Ovary (tissue), 3 donors: ENCODE measurements around the gene OR8B12.

Experiments
- EP300 ChIP-seq: sonication (generic); formaldehyde crosslinking; IDR thresholded peaks from one replicate; pipeline ENCODE4 v1.6.1; 2017; ENCODE audit warnings: antibody characterized with exemption
- POLR2A ChIP-seq: fragments of 450-650 bp; IDR thresholded peaks from one replicate; pipeline ENCODE4 v1.6.1; 2017; ENCODE audit warnings: antibody characterized with exemption, mild to moderate bottlenecking, moderate library complexity
- TF ChIP-seq, protein P1 (sequence below), 3 donors: fragments of 450-650 bp in 2 of 3; fragments of 200-600 bp in 1 of 3; IDR thresholded peaks; one replicate each; pipeline versions ENCODE4 v1.5.1 to v1.8.0; 2016 to 2022; ENCODE audit warnings: antibody characterized with exemption in 3 of 3, mild to moderate bottlenecking in 1 of 3
- donor health status: DM: no; HTN: no; CAD: no.

DNA sequence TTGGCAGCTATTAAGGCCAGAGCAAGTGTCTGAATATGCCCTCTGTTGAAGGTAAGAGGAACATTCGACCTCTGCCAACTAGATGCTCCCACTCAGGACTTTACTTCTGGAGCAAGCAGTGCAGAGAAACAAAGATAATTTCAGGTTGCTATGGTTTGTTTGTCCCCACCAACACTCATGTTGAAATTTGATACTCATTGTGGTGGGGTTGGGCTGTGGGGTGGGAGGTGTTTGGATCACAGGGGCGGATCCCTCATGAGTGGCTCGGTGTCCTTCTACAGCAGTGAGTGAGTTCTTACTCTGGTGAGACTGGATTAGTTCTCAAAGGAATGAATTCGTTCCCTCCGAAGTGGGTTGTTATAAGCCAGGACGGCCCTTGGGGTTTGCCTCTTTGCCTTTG is 38.4 kb upstream of the OR8B12 start:
- TF ChIP-seq, protein P1, sequence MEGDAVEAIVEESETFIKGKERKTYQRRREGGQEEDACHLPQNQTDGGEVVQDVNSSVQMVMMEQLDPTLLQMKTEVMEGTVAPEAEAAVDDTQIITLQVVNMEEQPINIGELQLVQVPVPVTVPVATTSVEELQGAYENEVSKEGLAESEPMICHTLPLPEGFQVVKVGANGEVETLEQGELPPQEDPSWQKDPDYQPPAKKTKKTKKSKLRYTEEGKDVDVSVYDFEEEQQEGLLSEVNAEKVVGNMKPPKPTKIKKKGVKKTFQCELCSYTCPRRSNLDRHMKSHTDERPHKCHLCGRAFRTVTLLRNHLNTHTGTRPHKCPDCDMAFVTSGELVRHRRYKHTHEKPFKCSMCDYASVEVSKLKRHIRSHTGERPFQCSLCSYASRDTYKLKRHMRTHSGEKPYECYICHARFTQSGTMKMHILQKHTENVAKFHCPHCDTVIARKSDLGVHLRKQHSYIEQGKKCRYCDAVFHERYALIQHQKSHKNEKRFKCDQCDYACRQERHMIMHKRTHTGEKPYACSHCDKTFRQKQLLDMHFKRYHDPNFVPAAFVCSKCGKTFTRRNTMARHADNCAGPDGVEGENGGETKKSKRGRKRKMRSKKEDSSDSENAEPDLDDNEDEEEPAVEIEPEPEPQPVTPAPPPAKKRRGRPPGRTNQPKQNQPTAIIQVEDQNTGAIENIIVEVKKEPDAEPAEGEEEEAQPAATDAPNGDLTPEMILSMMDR (IDR thresholded peaks at IDR 0.05) = no peak
- TF ChIP-seq EP300 = no peak
- no peak for TF ChIP-seq POLR2A
